Epithelial cell of umbilical artery (primary cell): ENCODE results near the gene SPATA31C1. TPM values are rescaled to one million over a fixed set of nuclear protein-coding genes. Genes with fewer than 3 reads are reported as not detected.

Source experiments
- total RNA-seq: library from RNA; depleted of rRNA; stranded (reverse); fragments of >200 nt; gene quantifications from 2 replicates; pipeline ENCODE4 v1.2.3, GENCODE V29; 2014

SPATA31C1 gene
- total RNA-seq, result not detected in 2 replicates

DNA sequence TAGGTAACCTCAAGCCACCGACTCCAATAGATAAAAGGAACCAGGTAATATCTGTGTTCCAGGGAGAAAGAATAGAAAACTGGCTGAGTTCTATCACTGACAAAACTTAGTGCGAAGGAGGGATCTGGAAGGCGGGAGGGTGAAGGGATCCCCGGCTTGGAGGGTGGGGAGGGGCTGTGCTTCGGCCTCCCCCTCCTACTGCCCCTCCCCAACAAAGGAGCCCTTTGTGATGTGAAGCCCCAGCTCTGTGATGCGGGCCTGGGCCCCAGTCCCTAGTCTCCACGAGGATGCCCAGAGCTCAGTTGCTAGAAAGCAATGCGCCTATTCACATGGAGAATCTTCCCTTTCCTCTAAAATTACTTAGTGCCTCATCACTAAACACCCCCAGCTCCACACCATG is at the start of gene SPATA31C1:
Gene SPATA31C1 (plus strand): TSS at position 301 of the 400 bp plus-strand sequence.

DNA sequence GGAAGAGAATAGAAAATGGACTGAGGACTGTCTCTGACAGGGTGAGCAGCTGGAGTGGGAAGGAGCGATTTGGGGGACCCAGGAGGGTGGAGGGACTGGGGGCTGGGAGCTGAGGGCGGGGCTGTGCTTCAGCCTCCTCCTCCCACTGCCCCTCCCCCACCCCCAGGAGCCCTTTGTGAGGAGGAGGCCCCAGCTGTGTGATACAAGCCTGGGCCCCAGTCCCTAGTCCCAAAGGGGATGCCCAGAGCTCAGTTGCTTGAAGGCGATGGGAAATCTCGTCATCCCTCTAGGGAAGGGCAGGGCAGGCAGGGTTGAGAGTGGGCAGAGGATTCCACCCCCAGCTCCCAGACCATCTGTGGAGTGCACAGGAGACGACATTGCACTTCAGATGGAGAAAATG is 35.1 kb upstream of the SPATA31C1 start, which contains the start of gene SPATA31E1:
Gene SPATA31E1 (plus strand): TSS at position 251 of the 400 bp plus-strand sequence. CDS start 15 bp downstream, at position 266.

Other genes starting within 250 kb of the SPATA31C1 start
- 105 and 186 TPM in 2 replicates for gene CTSL, start 191.8 kb upstream of the SPATA31C1 start, total RNA-seq
- gene SPATA31E1, start 35.1 kb upstream of the SPATA31C1 start, total RNA-seq, result not detected in 2 replicates
- 0.32 and 0.76 TPM in 2 replicates for gene CDK20, start 56.6 kb downstream of the SPATA31C1 start, total RNA-seq
- not detected in 2 replicates for gene SPATA31C2, start 220.5 kb downstream of the SPATA31C1 start, total RNA-seq